ENCODE results near the gene PTPRC.

The PTPRC gene

DNA sequence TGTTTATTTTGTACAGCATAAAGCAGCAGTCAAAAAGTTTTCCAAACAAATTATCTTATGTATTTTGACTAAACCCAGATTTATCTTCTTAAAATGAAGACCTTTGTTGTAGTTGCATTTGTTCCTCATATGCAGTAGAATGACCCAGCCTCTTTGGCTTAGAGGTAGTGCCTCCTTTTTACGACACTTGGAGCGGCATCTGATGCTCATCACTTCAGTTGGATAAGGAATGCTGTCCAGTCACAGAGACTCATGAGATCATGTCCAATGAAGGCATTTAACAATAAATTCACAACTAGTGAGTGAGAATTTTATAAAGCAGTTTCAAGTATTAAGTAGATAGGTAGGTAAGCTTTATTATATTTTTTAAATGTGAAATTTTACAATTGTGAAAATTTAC is 35.2 kb downstream of the PTPRC start:
- no peak for DNase-seq (ENCODE audit: low read depth)

GRCh38 chr1:198676253-198676652 is 37.4 kb downstream of the PTPRC start:
- DNase-seq (ENCODE audit: low read depth): no peak

DNA sequence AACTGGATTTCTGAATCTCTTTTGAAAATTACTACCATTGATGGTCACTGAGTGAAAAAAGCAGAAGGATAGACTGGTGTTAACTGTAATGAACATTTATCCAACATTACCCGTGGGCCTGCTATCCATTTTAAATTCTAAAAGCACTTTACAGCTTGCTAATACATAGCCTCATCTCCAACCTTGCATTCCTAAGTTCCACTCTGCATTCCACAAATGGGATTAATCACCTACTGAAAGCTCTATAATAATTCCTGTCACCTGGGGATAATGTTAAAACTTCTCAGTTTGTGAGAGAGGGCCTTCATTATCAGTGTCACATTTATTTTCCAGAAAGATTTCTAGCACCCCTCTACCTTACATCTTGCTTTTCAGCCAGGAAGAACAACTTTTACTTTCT is 38.2 kb downstream of the PTPRC start:
- no peak for DNase-seq (ENCODE audit: low read depth)

- no peak for DNase-seq (ENCODE audit: low read depth)
Measured at GRCh38 chr1:198677871-198678270, 39.0 kb downstream of the PTPRC start.

GRCh38 chr1:198678301-198678836 is 39.5 kb downstream of the PTPRC start:
- no peak for DNase-seq (ENCODE audit: low read depth)

- no peak for DNase-seq (ENCODE audit: low read depth)
Measured at GRCh38 chr1:198678901-198679329, 40.1 kb downstream of the PTPRC start.

GRCh38 chr1:198679535-198680173 is 40.8 kb downstream of the PTPRC start:
- DNase-seq (ENCODE audit: low read depth): no peak

GRCh38 chr1:198680174-198680875 is 41.5 kb downstream of the PTPRC start:
- no peak for DNase-seq (ENCODE audit: low read depth)

DNA sequence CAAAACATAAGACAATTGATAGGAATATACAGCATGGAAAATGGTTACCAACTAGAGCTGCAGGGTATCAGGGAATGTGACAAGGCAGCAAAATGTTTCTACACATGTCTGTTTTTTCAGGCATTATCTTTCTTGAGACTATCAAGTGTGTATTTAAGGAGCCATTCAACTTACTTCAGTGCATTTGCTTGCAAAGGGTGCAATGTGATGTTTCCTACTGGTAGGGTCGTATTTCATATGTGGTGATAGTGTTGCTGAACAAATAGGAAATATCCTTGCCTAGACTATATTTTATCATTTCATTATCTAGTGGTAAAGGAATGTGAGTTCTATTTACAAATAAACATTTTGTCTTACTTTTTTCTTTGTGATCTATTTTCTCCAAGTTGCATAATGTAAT is 42.4 kb downstream of the PTPRC start:
- DNase-seq (ENCODE audit: low read depth): no peak

- peak; percentile 90 for DNase-seq (ENCODE audit: low read depth)
Measured at GRCh38 chr1:198681831-198682759, 43.3 kb downstream of the PTPRC start.

GRCh38 chr1:198682850-198683249 is 44.0 kb downstream of the PTPRC start:
- no peak for DNase-seq (ENCODE audit: low read depth)

GRCh38 chr1:198683449-198683848 is 44.6 kb downstream of the PTPRC start:
- DNase-seq (ENCODE audit: low read depth): no peak

DNA sequence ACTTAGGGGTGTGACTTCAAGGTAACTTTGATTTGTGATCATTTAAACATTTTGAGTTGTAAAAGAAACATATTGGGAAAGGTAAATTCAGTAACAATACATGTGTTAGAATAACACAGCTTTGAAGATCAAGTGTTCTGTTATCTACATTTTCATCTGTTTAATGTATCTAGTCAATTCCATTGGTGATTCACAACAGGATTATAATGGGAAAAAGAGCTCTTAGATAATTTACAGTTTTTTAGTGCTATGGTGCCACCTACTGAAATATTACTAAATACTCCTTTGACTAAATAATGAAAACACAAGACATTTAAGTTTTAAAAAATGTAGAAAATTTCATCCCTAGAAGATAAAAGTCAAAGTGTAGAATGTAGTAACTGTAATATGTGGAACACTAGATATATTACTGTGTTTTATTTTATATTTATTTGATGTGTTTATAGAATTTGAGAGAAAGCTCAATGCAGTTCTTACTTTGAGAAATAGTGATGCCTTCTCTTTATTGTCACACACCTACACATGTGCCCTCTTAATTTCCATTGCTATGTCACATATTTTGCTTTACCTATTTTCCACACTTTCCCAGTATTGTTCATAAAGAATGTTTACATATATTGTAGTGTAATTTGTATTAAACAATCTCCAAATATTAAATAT is 47.4 kb downstream of the PTPRC start:
- DNase-seq (ENCODE audit: low read depth): no peak

DNA sequence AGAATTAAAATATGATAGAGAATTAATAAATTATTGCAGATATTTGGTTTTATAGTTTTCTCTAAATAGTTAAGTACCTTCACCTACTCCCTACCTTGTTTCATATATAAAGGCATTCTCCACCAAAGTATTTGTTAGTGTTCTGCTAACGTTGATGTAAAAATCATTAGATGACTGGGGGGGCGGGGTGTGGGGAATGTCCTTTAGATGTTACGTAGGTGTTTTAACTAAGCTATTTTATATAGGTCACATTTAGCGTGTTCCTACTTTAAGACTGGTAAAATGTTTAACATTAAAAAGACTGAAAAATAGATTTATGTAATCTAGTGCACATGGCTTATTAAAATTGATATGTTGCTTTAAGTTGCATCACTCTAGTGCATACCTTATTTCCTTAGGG is 48.6 kb downstream of the PTPRC start:
- no peak for DNase-seq (ENCODE audit: low read depth)

- no peak for DNase-seq (ENCODE audit: low read depth)
Measured at GRCh38 chr1:198691063-198691462, 52.2 kb downstream of the PTPRC start.

DNA sequence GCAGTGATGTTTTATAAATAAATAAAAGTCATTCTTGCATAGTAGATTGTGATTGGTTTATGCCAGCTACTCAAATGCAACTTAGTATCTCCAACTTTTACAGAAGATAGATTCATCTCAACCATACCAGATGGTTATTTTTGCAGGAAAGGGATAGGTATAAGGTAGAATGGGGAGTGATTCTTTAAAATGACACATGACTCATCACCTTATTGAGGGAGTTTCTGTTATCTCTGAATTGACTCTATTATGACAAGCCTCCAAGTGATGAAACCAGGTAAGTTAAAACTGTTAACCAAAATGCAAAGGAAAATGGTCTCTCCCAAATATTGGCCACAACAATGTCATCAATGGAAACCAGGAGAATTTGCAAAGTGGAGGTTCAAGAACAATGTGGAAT is 54.5 kb downstream of the PTPRC start:
- DNase-seq (ENCODE audit: low read depth): no peak

DNA sequence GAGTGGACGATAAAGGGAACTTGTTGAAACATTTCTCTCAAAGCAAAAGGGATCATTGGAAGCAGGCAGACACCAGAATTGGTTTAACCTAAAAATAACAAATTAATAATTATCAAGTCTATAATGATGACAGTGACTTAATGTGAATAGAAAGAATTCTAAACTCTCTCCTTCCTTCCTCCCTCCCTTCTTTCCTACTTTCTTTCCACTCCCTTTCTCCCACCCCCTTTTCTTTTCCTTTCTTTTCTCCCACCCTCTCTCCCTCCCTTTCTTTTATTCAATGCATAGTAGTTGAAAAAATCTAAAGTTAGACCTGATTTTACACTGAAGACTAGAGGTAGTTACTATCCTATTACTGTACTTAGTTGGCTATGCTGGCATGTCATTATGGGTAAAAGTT is 55.7 kb downstream of the PTPRC start:
- no peak for DNase-seq (ENCODE audit: low read depth)

GRCh38 chr1:198696211-198696610 is 57.4 kb downstream of the PTPRC start:
- no peak for DNase-seq (ENCODE audit: low read depth)

GRCh38 chr1:198699167-198700015 is 60.6 kb downstream of the PTPRC start:
- DNase-seq (ENCODE audit: low read depth): no peak

- DNase-seq (ENCODE audit: low read depth): no peak
Measured at GRCh38 chr1:198700016-198700392, 61.2 kb downstream of the PTPRC start.

DNA sequence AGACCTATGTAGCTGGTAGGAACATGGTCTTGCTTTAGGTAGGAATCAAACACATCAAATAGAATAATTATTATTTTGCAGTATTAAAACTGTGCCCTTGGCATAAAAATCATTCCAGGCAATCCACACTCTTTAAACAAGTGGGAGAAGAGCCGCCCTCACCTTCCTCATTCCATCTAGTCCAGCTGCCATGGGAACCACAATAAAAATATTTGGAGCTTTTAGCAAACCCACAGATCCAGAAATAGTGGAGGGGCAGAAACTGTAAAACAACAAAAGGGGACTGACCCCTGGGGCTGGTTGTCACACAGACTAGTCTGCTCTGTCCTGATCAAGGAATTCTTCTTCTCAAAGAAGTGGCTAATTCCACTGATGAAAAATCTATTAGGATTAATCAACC is 61.6 kb downstream of the PTPRC start:
- DNase-seq (ENCODE audit: low read depth): no peak
